Ascending aorta (tissue), 2 donors: ENCODE measurements around the gene RPS15A. TPM values are rescaled to one million over a fixed set of nuclear protein-coding genes. Genes with fewer than 3 reads are reported as not detected.
"Not testable (repeated sequence)": the region's sequence is repeated elsewhere in the genome, so short reads cannot be mapped to it uniquely, and the experiment has no call there.

Experiments
- DNase-seq, 2 donors: peaks; one replicate each; pipeline ENCODE4 v3.0.0-alpha.2; 2019; ENCODE audit warnings: low spot score in 2 of 2
- H3K27ac ChIP-seq, 2 donors: fragments of 200-600 bp; sonication (generic); one replicate each; pipeline ENCODE4 v1.5.1; 2016 to 2017; ENCODE audit warnings: mild to moderate bottlenecking in 1 of 2
- H3K27me3 ChIP-seq: fragments of 200-600 bp; sonication (generic); one replicate; pipeline ENCODE4 v1.5.1; 2017
- H3K36me3 ChIP-seq, 2 donors: fragments of 200-600 bp; sonication (generic); one replicate each; pipeline ENCODE4 v1.5.1; 2016
- H3K4me1 ChIP-seq, 2 donors: fragments of 200-600 bp; sonication (generic); one replicate each; pipeline ENCODE4 v1.5.1; 2016 to 2017; ENCODE audit warnings: mild to moderate bottlenecking in 1 of 2
- H3K4me3 ChIP-seq, 2 donors: fragments of 200-600 bp; sonication (generic); one replicate each; pipeline ENCODE4 v1.5.1; 2016 to 2017; ENCODE audit warnings: mild to moderate bottlenecking in 1 of 2
- H3K9me3 ChIP-seq, 2 donors: fragments of 200-600 bp; sonication (generic); one replicate each; pipeline ENCODE4 v1.5.1; 2016
- intact Hi-C: fragments of 100-400 bp; cut with DNase I; formaldehyde crosslinking; loops from one replicate; pipeline ENCODE4 v1.15.1; 2023
- total RNA-seq: library from RNA; depleted of rRNA; stranded (reverse); fragments of >200 nt; gene quantifications from one replicate; pipeline ENCODE4 v1.1.0, GENCODE V29; 2016
- TF ChIP-seq, protein P1 (sequence below), 3 experiments: fragments of 200-600 bp in 2 of 3; fragments of 450-650 bp in 1 of 3; sonication (generic) in 2 of 3; IDR thresholded peaks; one replicate each; pipeline ENCODE4 v1.5.1; 2016 to 2019; ENCODE audit warnings: antibody characterized with exemption in 3 of 3, mild to moderate bottlenecking in 1 of 3, moderate library complexity in 1 of 3

Gene RPS15A
- total RNA-seq, 1 donor from 2014 or later, result 540 TPM

DNA sequence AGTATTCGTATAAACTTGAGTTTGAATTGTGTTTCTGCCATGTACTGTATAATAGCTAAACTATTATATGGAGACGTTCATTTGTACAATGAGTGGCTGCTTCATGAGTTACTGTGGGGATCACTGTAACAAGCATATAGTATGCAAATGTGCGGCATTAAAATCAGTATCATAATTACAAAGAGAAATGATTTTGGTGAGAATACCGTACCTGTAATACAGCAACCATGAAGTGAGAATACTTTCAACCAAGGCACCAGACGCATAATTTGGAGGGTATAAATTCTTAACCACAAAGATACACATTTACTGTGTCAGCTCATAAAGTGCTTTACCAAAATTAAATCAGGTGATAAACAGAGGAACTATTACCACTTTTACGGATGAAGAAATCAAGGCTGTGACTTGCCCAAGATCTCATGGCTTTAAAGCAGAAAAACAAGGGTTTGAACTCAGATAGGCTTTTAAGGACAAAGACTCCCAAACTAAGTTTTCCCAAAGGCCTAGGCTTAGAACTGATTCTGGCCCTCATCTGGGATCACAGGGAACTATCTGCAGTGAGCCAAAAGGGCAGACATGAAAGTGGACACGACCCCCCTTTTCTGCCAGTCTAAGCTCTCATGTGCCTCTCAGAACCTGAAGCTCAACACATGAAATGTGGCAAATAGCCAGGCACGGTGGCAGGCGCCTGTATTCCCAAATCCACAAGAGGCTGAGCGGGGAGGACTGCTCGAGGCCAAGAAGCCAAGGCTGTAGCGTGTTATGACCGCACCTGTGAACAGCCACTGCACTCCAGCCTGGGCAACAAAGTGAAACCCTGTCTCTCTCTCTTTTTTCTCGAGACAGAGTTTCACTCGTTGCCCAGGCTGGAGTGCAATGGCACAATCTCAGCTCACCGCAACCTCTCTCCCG lies 6.4 kb downstream of the RPS15A start:
- peaks cover 54 to 66% of the 10 kb centered on the region in 2 donors for H3K36me3 ChIP-seq
- intact Hi-C loops, result no loop called here

DNA sequence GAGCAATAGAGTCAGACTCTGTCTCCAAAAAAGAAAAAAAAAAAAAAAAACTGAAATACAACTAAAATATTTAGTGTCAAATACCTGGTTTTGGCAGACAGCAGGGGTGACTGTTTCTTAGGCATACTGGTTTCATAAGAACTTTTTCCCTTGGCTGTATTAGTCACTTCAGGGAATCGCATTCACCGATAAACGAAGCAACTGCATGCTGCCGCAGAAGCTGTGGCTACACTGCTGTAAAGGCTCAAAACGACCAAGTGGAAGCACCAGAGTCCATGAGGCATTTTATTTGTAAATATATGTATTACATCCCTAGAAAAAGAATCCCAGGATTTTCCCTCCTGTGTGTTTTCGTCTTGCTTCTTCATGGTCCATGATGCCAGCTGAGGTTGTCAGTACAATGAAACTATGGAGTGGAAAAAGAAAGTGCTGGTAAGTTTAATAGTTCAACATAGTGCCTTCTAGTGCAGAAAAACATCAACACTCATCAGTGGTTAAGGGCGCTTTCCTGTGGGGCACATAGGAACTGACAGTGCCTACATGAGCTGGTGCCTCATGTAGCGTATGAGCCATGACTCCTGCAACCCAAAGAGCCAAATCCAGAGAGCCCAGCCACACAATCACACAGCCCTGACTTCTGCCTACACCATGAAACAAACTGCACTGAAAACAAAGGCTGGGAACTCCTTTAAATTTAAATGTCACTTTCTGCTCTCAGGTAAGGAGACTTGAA lies 7.3 kb downstream of the RPS15A start:
- H3K4me3 ChIP-seq, result no peak overlapping the region
- peaks cover 0 to 8% of the 10 kb centered on the region in 2 donors for H3K4me1 ChIP-seq
- intact Hi-C loops, result no loop called here
- H3K27ac ChIP-seq, result no peak overlapping the region
- peaks cover 48 to 58% of the 10 kb centered on the region in 2 donors for H3K36me3 ChIP-seq
- TF ChIP-seq, protein P1, sequence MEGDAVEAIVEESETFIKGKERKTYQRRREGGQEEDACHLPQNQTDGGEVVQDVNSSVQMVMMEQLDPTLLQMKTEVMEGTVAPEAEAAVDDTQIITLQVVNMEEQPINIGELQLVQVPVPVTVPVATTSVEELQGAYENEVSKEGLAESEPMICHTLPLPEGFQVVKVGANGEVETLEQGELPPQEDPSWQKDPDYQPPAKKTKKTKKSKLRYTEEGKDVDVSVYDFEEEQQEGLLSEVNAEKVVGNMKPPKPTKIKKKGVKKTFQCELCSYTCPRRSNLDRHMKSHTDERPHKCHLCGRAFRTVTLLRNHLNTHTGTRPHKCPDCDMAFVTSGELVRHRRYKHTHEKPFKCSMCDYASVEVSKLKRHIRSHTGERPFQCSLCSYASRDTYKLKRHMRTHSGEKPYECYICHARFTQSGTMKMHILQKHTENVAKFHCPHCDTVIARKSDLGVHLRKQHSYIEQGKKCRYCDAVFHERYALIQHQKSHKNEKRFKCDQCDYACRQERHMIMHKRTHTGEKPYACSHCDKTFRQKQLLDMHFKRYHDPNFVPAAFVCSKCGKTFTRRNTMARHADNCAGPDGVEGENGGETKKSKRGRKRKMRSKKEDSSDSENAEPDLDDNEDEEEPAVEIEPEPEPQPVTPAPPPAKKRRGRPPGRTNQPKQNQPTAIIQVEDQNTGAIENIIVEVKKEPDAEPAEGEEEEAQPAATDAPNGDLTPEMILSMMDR (IDR thresholded peaks at IDR 0.05), result no peak
- DNase-seq, result no peak
- no peaks in the 10 kb centered on the region for H3K27me3 ChIP-seq
- H3K9me3 ChIP-seq, result no peaks in the 10 kb centered on the region

More for the DNA sequence above, 6.4 kb downstream of the RPS15A start:
- TF ChIP-seq, protein P1 (IDR thresholded peaks at IDR 0.05), result no peak
- Histone ChIP-seq H3K4me3 (no peak overlapping the region), H3K27ac (no peak overlapping the region), H3K4me1 (peaks cover 3 to 16% of the 10 kb centered on the region in 2 donors), H3K9me3 (no peaks in the 10 kb centered on the region), H3K27me3 (no peaks in the 10 kb centered on the region)
- DNase-seq, result no peak

DNA sequence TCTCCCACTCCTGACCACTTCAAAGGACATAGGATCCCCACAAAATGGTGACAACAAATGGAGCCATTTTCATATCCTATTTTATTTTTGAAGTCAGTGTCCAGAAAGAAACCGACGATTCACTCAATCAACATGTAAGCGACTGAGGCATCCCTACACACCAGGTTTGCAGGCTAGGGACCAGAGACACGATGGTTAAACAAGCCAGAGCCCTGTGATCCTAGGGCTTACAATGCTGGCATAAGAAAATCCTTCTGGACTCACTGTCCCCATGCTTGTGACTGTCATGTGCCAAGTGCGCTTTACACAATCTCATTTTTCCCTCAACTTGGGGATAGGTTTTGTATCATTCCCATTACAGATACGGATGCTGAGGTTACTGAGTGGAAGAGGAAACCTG lies 8.9 kb downstream of the RPS15A start:
- intact Hi-C loops, result not testable (repeated sequence)
- H3K36me3 ChIP-seq, result peaks cover 37 to 43% of the 10 kb centered on the region in 2 donors

GRCh38 chr16:18780460-18781026 lies 9.6 kb downstream of the RPS15A start:
- H3K36me3 ChIP-seq, result peaks cover 32 to 36% of the 10 kb centered on the region in 2 donors
- DNase-seq, H3K4me3 ChIP-seq, H3K4me1 ChIP-seq, H3K27ac ChIP-seq, H3K9me3 ChIP-seq, H3K27me3 ChIP-seq, intact Hi-C loops: not testable (repeated sequence)

More for the DNA sequence above, 8.9 kb downstream of the RPS15A start:
- DNase-seq, H3K27me3 ChIP-seq, H3K4me1 ChIP-seq, H3K9me3 ChIP-seq, H3K4me3 ChIP-seq, H3K27ac ChIP-seq: not testable (repeated sequence)

GRCh38 chr16:18777664-18778063 lies 12.5 kb downstream of the RPS15A start:
- H3K27ac ChIP-seq, H3K9me3 ChIP-seq, H3K27me3 ChIP-seq, H3K4me1 ChIP-seq, DNase-seq, H3K36me3 ChIP-seq, H3K4me3 ChIP-seq, intact Hi-C loops: not testable (repeated sequence)

- H3K27ac ChIP-seq, DNase-seq, intact Hi-C loops, H3K27me3 ChIP-seq, H3K4me3 ChIP-seq, H3K9me3 ChIP-seq, H3K36me3 ChIP-seq, H3K4me1 ChIP-seq: not testable (repeated sequence)
Observed at GRCh38 chr16:18776334-18776733, 13.8 kb downstream of the RPS15A start.

DNA sequence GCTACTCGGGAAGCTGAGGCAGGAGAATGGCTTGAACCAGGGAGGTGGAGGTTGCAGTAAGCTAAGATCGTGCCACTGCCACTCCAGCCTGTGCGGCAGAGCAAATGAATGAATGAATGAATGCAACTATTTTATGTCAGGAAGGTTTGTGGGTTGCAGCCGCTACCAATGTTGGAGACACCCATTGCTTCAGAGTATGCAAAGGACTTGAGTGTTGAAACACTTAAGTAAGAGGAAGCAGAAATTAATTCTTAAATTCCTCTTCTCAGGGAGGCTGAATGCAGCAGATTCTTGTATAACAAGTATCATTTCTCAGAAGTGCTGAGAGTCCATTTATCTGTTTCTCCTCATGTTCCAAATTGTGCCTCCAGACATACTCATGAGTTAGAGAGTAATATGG lies 15.5 kb downstream of the RPS15A start:
- H3K27ac ChIP-seq, DNase-seq, intact Hi-C loops, H3K4me1 ChIP-seq, H3K36me3 ChIP-seq, H3K4me3 ChIP-seq, H3K9me3 ChIP-seq, H3K27me3 ChIP-seq: not testable (repeated sequence)

DNA sequence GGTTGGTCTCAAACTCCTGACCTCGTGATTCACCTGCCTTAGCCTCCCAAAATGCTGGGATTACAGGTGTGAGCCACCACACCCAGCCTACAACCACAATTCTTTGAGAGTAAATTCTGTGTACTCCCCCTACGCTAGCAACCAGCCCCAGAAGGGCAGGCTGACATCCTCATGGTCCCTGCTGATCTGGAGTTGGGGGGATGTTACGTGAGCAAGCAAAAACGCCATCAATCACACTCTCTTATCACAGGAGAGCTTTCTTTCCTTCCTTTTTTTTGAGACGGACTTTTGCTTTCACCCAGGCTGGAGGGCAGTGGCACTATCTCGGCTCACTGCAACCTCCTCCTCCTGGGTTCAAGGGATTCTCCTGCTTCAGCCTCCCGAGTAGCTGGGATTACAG lies 18.0 kb downstream of the RPS15A start:
- H3K27ac ChIP-seq, H3K4me3 ChIP-seq, DNase-seq, intact Hi-C loops, H3K36me3 ChIP-seq, H3K27me3 ChIP-seq, H3K4me1 ChIP-seq, H3K9me3 ChIP-seq: not testable (repeated sequence)

DNA sequence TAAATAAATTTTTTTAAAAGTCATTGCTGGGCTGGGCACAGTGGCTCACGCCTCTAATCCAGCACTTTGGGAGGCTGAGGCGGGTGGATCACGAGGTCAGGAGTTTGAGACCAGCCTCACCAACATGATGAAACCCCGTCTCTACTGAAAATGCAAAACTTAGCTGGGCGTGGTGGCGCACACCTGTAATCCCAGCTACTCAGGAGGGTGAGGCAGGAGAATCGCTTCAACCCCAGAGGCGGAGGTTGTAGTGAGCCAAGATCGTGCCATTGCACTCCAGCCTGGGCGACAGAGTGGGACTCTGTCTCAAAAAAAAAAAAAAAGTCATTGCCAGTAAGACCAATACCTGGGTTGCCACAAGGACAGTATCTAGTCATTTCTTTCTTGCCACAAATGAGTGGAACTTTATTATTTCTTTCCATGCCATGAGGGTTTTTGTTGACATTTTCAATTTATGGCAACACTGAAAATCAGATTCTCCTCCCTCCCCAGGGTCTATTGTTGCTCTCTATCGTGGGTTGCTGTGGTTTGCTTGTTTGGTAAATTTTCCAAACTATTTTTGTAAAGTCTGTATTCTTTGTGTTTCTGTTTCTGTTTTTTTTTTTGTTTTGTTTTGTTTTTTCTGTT lies 19.7 kb downstream of the RPS15A start:
- H3K27me3 ChIP-seq, intact Hi-C loops, DNase-seq: not testable (repeated sequence)

DNA sequence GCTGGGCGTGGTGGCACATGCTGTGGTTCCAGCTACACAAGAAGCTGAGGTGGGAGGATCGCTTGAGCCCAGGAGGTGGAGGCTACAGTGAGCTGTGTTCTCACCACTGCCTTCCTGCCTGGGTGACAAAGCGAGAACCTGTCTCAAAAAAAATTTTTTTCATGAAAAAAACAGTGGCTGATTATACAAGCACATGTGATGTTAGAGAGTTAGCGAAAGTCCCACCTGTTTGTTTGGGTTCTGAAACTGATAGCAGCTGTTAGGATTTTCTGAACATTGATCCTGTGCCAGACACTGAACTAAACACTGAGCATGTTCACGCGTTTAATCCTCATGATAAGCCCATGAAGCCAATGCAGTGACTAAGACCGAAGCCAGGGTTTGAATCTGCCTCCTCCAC lies 22.9 kb downstream of the RPS15A start:
- H3K36me3 ChIP-seq, H3K9me3 ChIP-seq, intact Hi-C loops, H3K27ac ChIP-seq, H3K27me3 ChIP-seq, H3K4me3 ChIP-seq, DNase-seq, H3K4me1 ChIP-seq: not testable (repeated sequence)

More for the DNA sequence above, 19.7 kb downstream of the RPS15A start:
- not testable (repeated sequence) for H3K36me3 ChIP-seq, H3K4me3 ChIP-seq, H3K27ac ChIP-seq, H3K4me1 ChIP-seq, H3K9me3 ChIP-seq

- H3K4me1 ChIP-seq, H3K36me3 ChIP-seq, H3K27me3 ChIP-seq, H3K4me3 ChIP-seq, DNase-seq, intact Hi-C loops, H3K9me3 ChIP-seq, H3K27ac ChIP-seq: not testable (repeated sequence)
Observed at GRCh38 chr16:18762713-18763112, 27.4 kb downstream of the RPS15A start.
